ENCODE measurements around the gene CHD6.

Gene CHD6, protein sequence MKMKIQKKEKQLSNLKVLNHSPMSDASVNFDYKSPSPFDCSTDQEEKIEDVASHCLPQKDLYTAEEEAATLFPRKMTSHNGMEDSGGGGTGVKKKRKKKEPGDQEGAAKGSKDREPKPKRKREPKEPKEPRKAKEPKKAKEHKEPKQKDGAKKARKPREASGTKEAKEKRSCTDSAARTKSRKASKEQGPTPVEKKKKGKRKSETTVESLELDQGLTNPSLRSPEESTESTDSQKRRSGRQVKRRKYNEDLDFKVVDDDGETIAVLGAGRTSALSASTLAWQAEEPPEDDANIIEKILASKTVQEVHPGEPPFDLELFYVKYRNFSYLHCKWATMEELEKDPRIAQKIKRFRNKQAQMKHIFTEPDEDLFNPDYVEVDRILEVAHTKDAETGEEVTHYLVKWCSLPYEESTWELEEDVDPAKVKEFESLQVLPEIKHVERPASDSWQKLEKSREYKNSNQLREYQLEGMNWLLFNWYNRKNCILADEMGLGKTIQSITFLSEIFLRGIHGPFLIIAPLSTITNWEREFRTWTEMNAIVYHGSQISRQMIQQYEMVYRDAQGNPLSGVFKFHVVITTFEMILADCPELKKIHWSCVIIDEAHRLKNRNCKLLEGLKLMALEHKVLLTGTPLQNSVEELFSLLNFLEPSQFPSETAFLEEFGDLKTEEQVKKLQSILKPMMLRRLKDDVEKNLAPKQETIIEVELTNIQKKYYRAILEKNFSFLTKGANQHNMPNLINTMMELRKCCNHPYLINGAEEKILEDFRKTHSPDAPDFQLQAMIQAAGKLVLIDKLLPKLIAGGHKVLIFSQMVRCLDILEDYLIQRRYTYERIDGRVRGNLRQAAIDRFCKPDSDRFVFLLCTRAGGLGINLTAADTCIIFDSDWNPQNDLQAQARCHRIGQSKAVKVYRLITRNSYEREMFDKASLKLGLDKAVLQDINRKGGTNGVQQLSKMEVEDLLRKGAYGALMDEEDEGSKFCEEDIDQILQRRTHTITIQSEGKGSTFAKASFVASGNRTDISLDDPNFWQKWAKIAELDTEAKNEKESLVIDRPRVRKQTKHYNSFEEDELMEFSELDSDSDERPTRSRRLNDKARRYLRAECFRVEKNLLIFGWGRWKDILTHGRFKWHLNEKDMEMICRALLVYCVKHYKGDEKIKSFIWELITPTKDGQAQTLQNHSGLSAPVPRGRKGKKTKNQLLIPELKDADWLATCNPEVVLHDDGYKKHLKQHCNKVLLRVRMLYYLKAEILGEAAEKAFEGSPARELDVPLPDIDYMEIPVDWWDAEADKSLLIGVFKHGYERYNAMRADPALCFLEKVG (N-terminal part only)

DNA sequence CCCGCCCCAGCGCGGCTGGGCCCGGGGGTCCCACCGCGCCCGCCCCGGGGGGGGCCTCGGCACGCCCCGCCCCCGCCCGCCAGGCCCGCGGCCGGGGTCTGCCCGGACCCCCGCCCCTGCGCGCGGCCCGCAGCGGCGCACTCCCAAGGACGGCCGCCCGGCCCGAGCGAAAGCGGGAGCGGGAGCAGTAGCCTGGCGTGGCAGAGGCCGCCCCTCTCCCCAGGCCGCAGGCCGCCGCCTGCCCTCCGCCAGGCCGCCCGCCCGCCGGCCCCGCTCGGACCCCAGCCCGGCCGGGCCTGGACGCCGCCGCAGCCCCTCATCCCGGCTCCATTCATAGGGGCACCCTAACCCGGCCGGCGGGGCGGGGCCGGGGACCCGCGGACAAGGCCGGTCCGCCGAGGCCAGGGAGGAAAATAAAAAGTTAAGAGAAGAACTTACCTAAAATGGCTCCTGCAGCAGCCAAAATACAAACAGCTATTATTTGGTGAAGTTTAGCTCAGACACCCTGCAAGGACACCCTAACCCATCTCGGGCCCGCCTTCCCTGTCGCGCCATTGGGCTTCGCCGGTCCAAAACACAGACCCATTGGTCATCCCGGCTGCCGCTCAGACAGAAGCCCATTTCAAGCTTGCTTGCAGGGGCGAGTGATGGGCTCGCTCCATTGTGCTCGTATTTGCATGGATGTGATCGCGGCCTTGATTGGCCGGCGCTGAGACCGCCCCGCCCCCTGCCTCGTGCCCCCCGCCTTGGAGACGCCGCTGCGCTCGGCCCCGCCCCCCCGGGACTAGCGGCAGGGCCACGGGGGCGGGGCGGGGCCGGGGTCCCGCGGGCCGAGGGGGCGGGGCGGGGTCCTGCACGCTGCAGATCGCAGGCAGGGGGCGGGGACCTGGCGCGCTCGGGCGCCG is at the start of gene CHD6:
CHD6 (minus strand) TSS at position 476 of the 905 bp plus-strand sequence. CDS start 67,040 bp downstream, outside the sequence.
- peak; percentile 97 to 99 for DNase-seq (ENCODE audit: low read depth in 2 of 2)

DNA sequence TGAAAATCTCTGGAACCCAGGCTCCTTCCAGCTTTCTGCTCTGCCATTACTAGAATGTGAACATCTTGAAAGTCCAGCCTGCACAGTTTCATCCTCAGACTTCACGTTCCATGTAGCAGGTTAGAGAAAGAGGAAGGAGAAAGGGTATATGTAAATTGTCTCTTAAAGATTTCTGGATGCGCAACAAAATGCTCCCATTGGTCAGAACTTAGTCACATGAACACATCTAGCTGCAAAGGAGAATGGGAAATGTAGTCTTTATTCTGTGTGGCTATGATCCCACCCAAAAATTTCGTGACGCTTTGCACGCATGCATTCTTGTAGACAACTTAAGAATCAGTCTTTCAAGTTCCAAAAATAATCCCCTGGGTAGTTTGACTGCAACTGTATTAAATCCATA is 46.4 kb upstream of the CHD6 start:
- no peak for DNase-seq (ENCODE audit: low read depth in 2 of 2)

DNA sequence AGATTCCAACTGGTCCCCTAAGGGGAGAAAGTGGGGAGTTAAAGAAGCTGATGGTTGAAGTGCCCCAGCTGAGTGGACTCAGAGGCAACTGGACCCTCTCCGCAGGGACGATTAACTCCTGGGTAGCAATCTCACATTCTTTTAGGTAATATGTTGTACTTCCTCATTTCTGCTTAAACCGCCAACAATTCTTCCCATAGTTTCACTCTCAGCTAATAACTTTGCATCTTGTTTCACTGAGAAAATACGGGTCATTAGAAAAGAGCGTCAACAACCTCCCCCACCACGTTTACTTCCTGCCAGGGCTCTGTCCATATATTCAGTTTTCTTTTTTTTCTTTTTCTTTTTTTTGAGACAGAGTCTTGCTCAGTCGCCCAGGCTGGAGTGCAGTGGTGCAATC is 39.5 kb upstream of the CHD6 start:
- no peak for DNase-seq (ENCODE audit: low read depth in 2 of 2)

DNA sequence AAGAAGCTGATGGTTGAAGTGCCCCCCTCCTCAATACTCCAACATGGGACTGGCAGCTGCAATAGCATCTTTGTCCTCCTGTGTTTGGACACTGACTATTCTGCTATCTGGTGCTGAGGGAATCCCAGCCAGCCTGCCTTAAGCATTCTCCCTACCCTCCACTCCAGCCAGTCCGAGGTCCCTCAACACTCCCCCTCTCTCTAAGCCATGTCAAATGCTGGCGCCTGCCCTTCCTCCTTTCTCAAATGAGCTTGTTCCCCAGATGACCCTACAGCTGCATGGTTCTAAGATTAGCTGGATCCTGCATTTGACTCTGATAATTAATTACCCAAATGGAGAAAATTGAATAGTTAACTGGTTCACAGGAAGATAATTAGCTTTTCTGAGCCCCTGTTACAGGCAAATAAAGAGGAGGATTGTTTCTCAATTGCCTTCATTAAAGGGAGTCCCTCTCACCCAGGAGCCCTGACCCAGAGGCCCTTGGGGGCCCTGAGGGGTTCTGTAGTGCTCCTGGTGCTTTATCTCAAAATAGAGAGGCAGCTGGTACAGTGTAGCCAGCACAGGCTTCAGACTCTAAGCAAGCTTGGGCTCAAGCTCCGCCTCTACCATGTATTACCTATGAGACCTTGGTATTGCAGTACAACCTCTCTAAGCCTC is 37.9 kb upstream of the CHD6 start:
- DNase-seq (ENCODE audit: low read depth in 2 of 2) = no peak

DNA sequence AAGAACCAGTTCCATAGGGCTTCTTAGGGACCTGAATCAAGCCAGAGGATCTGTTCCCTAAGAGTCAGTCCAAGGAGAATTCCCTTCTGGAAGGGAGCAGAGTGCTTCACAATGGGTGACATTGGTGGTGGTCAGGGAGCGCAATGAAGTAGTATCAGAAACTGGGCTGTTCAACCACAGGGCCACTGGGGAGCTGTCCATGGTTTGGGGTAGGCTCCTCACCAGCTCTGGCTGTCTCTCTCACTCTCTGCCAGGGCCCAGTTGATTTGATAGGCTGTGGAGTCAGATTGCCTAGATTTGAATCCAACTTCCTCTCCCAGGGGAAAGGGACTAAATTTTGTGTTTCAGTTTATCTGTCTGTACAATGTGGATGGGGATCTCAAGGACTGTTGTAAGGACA is 36.7 kb upstream of the CHD6 start:
- DNase-seq (ENCODE audit: low read depth in 2 of 2) = no peak

DNA sequence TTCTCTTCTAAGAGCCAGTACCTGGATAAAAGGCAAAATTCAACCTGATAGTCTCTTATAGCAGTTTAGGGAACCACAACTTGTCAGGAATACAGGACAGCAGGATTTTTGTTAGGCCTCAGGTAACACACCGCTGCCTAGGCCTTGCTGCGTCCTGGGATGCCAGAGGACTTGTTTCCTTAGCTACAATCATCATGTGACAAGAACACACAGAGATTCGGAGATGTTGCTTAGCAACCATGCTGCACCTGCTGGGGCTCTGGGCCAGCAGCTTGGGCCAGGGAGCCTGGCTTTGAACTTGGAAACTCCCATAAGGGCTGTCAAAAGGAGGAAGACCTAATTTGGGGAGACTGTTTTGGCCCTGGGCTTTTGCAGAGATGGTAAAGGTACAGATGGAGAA is 36.1 kb upstream of the CHD6 start:
- DNase-seq (ENCODE audit: low read depth in 2 of 2) = no peak

DNA sequence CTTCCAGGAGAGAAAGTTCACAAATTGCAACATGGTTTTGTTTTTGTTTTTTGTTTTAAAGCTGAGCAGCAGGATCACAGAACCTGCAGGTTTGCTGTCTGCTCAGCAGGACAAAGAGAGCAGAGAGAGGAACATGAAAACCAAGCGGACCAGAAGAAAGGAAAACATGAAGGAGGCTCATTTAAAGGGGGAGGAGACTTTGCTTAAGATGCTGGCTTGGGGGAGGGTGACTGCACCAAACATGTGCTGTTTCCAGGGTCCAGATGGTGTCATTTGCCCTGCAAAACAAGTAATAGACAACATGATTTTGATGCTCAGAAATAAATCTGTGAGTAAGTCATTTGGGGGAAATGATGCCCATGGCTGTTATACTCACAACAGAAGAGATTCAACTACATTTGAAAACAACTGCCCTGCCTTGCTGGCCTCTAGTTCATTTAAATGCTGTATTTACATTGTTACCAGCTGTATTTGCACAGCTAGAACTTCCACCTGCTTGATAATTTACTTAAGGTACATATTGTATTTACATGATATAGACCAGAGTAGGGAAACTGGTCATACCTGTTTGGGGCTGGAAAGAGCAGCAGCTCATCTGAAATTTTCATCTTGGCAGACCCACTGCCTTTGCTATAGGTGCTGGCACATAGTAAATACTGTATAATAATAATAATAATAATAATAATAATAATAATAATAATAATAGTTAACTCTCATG is 32.2 kb upstream of the CHD6 start:
- DNase-seq (ENCODE audit: low read depth in 2 of 2) = no peak

DNA sequence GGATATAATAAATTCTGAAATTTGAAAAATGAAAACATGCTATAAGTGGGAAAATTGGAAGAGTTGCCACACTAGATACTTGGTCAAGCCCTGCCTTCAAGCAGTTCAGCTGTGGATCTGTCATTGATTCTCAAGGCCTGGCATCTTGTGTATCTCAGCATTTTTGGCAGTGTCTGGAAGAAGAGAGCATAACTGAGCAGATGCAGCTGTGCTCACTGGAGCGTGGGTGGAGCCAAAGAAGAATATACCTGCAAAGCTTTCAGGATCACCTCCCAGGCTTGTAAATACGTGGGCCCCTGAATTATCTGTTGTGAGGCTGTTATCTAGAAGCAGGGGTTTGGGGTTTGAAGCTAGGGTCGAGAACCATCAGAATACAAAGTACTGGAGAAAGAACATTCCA is 31.3 kb upstream of the CHD6 start:
- no peak for DNase-seq (ENCODE audit: low read depth in 2 of 2)

DNA sequence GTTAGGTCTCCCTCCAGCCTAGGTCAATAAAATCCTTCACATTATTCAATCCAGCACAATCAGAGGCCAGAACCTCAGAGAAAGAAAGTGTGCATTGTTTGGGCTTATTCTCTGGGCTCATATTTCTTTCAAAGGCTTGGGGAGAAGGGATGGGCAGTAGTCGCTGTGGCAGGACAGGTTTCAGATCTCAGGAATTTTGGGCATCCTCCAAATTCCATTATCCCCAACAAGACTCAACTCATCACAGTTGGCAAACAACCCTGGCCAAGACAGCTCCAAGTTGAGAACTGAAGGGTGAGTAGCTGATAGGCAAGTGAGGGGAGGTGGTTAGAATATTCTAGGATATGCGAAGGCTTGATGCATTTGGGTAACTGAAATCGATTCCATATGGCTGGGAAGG is 27.2 kb upstream of the CHD6 start:
- DNase-seq (ENCODE audit: low read depth in 2 of 2) = no peak

DNA sequence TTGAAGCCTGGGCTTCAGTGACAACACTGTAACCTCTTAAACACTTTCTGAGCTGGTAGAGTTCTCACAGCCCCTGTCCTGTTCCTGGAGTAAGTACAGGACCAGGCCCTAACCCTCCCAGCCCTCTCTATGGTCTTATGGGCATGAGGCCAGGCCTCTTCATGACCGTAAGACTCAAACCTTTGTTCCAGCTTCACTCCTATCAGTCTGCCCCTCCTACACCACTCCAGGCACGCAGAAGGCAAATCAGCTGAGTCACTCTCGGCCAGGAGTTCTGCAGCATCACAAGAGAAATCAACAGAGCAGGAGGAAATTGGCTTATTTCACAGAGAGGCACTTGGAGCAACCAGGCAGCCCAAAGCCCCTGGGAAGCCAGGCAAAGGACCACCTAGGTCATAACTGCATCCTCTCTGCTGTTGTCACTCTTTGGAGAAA is 25.3 kb upstream of the CHD6 start:
- DNase-seq (ENCODE audit: low read depth in 2 of 2) = no peak

DNA sequence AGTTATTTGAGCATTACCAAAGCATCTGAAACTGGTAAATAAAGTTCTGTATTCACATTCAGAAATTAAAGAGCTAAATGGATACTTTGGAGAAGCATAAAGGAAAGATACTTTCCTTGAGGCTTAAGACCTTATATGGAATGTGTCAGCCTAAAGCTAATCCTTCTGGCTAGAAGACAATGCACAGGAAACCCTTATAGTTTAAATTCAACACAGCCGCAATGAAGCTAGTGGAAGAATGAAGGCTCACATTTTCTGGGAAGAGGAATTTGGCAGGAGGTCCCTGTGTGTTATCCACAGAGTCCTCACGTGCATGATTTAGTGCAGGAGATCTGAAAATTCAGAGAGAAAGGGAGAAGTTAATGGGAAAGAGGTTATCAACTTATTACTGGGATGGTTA is 21.5 kb upstream of the CHD6 start:
- no peak for DNase-seq (ENCODE audit: low read depth in 2 of 2)

DNA sequence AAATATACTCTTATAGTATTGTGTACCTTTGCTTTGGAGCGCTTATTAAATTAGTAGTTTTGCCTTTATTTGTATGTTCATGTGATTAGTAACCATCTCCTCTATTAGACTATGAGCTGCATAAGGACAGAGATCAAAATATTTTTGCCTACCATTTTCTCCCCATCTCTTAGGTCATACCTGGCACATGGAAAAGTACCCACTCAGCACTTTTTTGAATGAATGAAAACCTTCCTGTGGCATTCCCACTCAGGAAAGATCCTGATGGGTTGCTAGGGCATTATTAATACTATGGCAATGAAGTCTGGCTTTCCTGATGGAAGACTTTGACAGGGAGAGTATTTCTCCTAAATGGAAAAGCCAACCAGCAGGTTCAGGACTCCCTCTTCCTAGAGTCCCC is 20.3 kb upstream of the CHD6 start:
- no peak for DNase-seq (ENCODE audit: low read depth in 2 of 2)

DNA sequence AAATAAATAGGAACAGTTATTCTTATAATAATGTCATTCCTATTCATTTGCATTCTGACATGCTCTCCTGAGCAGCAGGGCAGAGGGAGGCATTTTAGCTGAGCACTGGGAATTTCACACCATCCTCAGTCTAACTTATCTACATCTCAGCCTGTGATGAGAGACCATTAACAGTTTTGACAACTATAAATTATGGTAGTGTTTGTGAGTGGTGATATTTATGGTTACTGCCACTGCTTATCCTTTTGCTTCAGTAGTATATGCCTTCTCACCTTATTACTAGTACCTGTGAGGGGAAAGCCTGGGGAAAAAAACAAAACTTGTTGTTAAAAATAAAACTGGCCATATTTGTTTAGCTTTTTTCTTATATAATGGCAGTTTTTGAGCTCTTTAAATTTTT is 17.0 kb upstream of the CHD6 start:
- DNase-seq (ENCODE audit: low read depth in 2 of 2) = no peak

DNA sequence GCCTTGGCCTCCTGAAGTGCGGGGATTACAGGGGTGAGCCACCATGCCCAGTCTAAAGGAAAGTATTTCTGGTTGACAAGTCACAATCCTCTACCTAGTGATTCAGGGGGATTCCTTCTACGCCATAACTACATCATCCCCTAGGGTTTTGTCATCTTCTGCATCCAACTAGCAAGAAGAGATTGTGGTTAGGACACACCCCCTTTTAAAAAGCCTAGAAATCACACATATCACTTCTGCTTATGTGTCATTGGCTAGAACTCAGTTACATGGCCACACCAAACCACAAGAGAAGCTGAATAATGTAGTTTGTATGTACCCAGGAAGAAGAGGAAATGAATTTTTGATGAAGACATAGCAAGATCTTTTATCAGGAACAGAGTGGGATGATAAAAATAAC is 14.7 kb upstream of the CHD6 start:
- DNase-seq (ENCODE audit: low read depth in 2 of 2) = no peak

DNA sequence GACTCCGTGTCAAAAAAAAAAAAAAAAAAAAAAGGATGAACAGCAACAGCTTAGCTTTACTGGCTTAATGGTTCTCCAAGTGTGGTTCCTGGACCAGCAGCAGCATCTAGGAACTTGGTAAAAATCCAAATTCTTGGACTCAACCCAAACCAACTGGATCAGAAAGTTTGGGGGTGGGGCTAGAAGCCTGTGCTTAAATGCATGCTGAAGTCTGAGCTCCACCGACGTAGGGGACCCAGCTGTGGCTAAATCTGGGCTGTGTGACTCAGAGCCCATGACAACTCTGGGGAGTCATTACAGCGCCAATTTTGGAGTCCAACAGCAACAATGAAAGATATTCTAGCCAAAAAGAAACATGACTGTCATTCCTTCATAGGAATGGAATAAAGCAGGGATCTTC is 13.6 kb upstream of the CHD6 start:
- DNase-seq (ENCODE audit: low read depth in 2 of 2) = no peak

DNA sequence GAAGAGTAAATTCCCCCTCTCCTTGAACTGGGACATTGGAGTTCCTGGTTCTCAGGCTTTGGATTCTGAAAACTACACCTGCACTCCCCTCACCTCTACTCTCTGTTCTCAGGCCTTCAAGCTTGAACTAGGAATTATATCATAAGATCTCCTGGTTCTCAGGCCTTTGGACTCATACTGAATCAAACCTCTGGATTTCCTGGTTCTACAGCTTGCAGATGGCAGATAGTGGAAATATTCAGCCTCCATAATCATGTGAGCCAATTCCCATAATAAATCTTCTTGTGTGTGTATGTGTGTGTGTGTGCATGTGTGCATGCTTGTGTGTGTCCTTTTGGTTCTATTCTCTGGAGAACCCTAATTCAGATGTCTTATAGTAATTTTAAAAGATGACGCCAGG is 12.7 kb upstream of the CHD6 start:
- DNase-seq (ENCODE audit: low read depth in 2 of 2) = no peak

DNA sequence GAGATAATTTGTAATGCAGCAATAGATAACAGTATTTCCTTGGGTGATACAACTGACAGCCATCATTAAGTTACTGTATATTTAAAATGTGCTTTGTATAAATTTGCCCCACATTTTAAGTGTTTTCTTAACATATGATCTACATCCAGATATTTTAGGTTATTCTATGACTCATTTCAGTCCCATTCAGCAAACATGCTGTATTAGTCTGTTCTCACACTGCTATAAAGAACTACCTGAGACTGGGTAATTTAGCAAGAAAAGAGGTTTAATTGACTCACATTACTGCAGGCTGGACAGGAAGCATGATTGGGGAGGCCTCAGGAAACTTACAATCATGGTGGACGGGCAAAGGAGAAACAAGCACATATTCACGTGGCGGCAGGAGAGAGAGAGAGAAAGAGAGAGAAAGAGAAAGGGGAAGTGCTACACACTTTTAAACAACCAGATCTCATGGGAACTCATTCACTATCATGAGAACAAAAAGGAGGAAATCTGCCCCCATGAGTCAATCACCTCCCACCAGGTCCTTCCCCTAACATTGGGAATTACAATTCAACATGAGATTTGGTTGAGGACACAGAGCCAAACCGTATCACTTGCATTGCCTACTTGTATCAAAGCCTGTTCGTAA is 9.6 kb upstream of the CHD6 start:
- no peak for DNase-seq (ENCODE audit: low read depth in 2 of 2)

DNA sequence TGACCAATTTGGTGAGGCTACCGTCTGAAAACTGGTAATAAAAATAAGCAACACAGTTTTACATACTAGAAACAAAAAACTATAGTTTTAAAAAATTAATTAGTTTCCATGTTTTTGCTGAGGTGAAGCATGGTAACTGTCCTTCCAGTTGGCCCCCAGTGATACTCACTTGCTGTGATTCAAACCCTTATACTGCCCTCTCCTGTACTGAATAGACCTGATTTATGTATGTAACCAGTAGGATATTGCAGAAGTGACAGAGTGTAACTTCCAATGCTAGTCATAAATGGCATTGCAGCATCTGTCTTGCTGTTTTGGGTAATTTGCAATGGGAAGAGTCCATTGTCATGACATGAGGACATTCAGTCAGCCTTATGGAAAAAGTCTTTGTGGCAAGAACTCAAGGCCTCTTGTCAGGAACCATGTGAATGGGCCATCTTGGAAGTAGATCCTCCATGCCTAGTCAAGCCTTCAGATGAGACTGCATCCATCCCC is 8.9 kb upstream of the CHD6 start:
- no peak for DNase-seq (ENCODE audit: low read depth in 2 of 2)
